ENCODE data around the gene OR13H1. TPM values are rescaled to one million over a fixed set of nuclear protein-coding genes. Genes with fewer than 3 reads are reported as not detected.
"Not testable (repeated sequence)": the region's sequence is repeated elsewhere in the genome, so short reads cannot be mapped to it uniquely, and the experiment has no call there.

The OR13H1 gene
- total RNA-seq, 1 experiment from 2014 or later, result not detected

- not testable (repeated sequence) for H3K27me3 ChIP-seq (ENCODE audit: control insufficient read depth, insufficient read depth, low read length); H3K36me3 ChIP-seq (replicated peaks; ENCODE audit: control insufficient read depth, insufficient read depth, low read length); DNase-seq
- H3K4me3 ChIP-seq (ENCODE audit: insufficient read depth, low read depth, low read length), result peak overlapping the region; percentile 54
Observed at GRCh38 chrX:131578735-131579367, 35.0 kb downstream of the OR13H1 start.

- no peaks in the 10 kb centered on the region for H3K36me3 ChIP-seq (replicated peaks; ENCODE audit: control insufficient read depth, insufficient read depth, low read length)
- no peak for DNase-seq
- H3K4me3 ChIP-seq (ENCODE audit: insufficient read depth, low read depth, low read length), result no peak overlapping the region
- H3K27me3 ChIP-seq (ENCODE audit: control insufficient read depth, insufficient read depth, low read length), result no peaks in the 10 kb centered on the region
Observed at GRCh38 chrX:131588995-131589394, 45.1 kb downstream of the OR13H1 start.
